Colonic mucosa (tissue), 4 donors: Measurements from ENCODE around the gene CDT1. TPM values are rescaled to one million over a fixed set of nuclear protein-coding genes. Genes with fewer than 3 reads are reported as not detected.

Source experiments
- DNase-seq: peaks from one replicate; pipeline ENCODE4 v3.0.0-alpha.2; 2020
- H3K27ac ChIP-seq: fragments of 200-600 bp; one replicate; pipeline ENCODE4 v1.8.0; 2021
- H3K27me3 ChIP-seq: fragments of 200-600 bp; one replicate; pipeline ENCODE4 v1.8.0; 2021
- H3K36me3 ChIP-seq: fragments of 200-600 bp; one replicate; pipeline ENCODE4 v1.8.0; 2021
- H3K4me1 ChIP-seq: fragments of 200-600 bp; one replicate; pipeline ENCODE4 v1.8.0; 2021; ENCODE audit warnings: mild to moderate bottlenecking
- H3K4me3 ChIP-seq: fragments of 200-600 bp; one replicate; pipeline ENCODE4 v1.8.0; 2021
- H3K9ac ChIP-seq, 2 donors: one replicate each; pipeline ENCODE4 v1.7.0; 2013; ENCODE audit warnings: control low read depth in 2 of 2, low read depth in 2 of 2, low read length in 2 of 2
- H3K9me3 ChIP-seq: fragments of 200-600 bp; one replicate; pipeline ENCODE4 v1.8.0; 2021
- CTCF ChIP-seq: fragments of 200-600 bp; IDR thresholded peaks from one replicate; pipeline ENCODE4 v1.8.0; 2022; ENCODE audit warnings: antibody characterized with exemption, mild to moderate bottlenecking
- intact Hi-C: fragments of 100-400 bp; cut with DNase I; formaldehyde crosslinking; loops from one replicate; pipeline ENCODE4 v1.14.1; 2022
- total RNA-seq, 2 donors: library from RNA; stranded (reverse); fragmentation: NEBNext Ultra II Directional in 1 of 2; extraction: Animal tissue kit (Norgen Biotek cat#: 25700) in 1 of 2; gene quantifications; one replicate each; pipeline ENCODE4 v1.2.1, GENCODE V29; 2021
- donor health status: healthy.
- donor health status: DM: no; HTN: no; CAD: no.
- donor health status: DM: no; HTN: no; CAD: no.

The CDT1 gene
- total RNA-seq, 2 donors from 2014 or later: 14.9 to 71.7 TPM

GRCh38 chr16:88809068-88809675 is 5.6 kb downstream of the CDT1 start:
- TF ChIP-seq CTCF: no peak
- no peaks in the 10 kb centered on the region for H3K27me3 ChIP-seq
- intact Hi-C loops: no loop called here
- H3K27ac ChIP-seq: no peak overlapping the region
- no peak for DNase-seq
- no peak overlapping the region for H3K4me3 ChIP-seq
- peaks cover 19% of the 10 kb centered on the region for H3K4me1 ChIP-seq
- H3K9me3 ChIP-seq: no peaks in the 10 kb centered on the region
- peak overlapping the region in 1 of 2 donors; percentile 26 for H3K9ac ChIP-seq
- H3K36me3 ChIP-seq: no peaks in the 10 kb centered on the region

GRCh38 chr16:88809676-88810165 is 6.1 kb downstream of the CDT1 start:
- no peak for DNase-seq
- H3K9ac ChIP-seq: peak overlapping the region; percentile 35 to 90
- no peaks in the 10 kb centered on the region for H3K9me3 ChIP-seq
- no peaks in the 10 kb centered on the region for H3K36me3 ChIP-seq
- intact Hi-C loops: loop anchor here (5.0 kb wide), 1 partner anchor 48 kb away; the partner anchor contains the start of genes GALNS and TRAPPC2L
- H3K4me1 ChIP-seq: peaks cover 13% of the 10 kb centered on the region
- no peak overlapping the region for H3K27ac ChIP-seq
- no peak for TF ChIP-seq CTCF
- no peaks in the 10 kb centered on the region for H3K27me3 ChIP-seq
- no peak overlapping the region for H3K4me3 ChIP-seq

GRCh38 chr16:88810166-88810911 is 6.8 kb downstream of the CDT1 start:
- no peaks in the 10 kb centered on the region for H3K27me3 ChIP-seq
- H3K9me3 ChIP-seq: no peaks in the 10 kb centered on the region
- peak overlapping the region; percentile 96 for H3K27ac ChIP-seq
- DNase-seq: no peak
- H3K9ac ChIP-seq: peak overlapping the region; percentile 90 to 97
- TF ChIP-seq CTCF: no peak
- peak overlapping the region; percentile 75 for H3K4me3 ChIP-seq
- H3K4me1 ChIP-seq: peaks cover 11% of the 10 kb centered on the region
- intact Hi-C loops: loop anchor here (5.0 kb wide), 1 partner anchor 47 kb away; the partner anchor contains the start of genes GALNS and TRAPPC2L
- no peaks in the 10 kb centered on the region for H3K36me3 ChIP-seq

- H3K36me3 ChIP-seq: no peaks in the 10 kb centered on the region
- peak overlapping the region; percentile 96 for H3K27ac ChIP-seq
- H3K9me3 ChIP-seq: no peaks in the 10 kb centered on the region
- no peaks in the 10 kb centered on the region for H3K27me3 ChIP-seq
- peaks cover 11% of the 10 kb centered on the region for H3K4me1 ChIP-seq
- peak overlapping the region; percentile 75 for H3K4me3 ChIP-seq
- no peak for TF ChIP-seq CTCF
- H3K9ac ChIP-seq: peak overlapping the region; percentile 90 to 97
- intact Hi-C loops: loop anchor here (5.0 kb wide), 1 partner anchor 46 kb away; the partner anchor contains the start of genes GALNS and TRAPPC2L
- peak; percentile 83 for DNase-seq
These were observed 7.6 kb downstream of the CDT1 start for GRCh38 chr16:88810912-88811768.
